ENCODE measurements around the gene SLC35E1. TPM values are rescaled to one million over a fixed set of nuclear protein-coding genes. Genes with fewer than 3 reads are reported as not detected.
A peak's percentile ranks its signal among the peaks of the same experiment; 100 is the strongest.

SLC35E1 gene
- total and polyA plus RNA-seq, 2 donors from 2014 or later, result 19.8 to 47.1 TPM

GRCh38 chr19:16575861-16576689 is 3.9 kb upstream of the SLC35E1 start:
- DNase-seq (no peak), FAIRE-seq (no peak)
- H3K9ac ChIP-seq (ENCODE audit: low read length in 3 of 3), result no peak overlapping the region
- H3K9me3 ChIP-seq (ENCODE audit: control insufficient read depth in 2 of 3, insufficient read depth in 1 of 3, low read length in 3 of 3), result no peaks in the 10 kb centered on the region
- H3K4me1 ChIP-seq (ENCODE audit: control insufficient read depth in 2 of 3, insufficient read depth in 2 of 3, low read depth in 1 of 3, low read length in 3 of 3), result peaks cover 0 to 25% (median 4%) of the 10 kb centered on the region in 3 donors
- intact Hi-C loops (cut with DNase I), result no loop called here
- TF ChIP-seq, protein P1, sequence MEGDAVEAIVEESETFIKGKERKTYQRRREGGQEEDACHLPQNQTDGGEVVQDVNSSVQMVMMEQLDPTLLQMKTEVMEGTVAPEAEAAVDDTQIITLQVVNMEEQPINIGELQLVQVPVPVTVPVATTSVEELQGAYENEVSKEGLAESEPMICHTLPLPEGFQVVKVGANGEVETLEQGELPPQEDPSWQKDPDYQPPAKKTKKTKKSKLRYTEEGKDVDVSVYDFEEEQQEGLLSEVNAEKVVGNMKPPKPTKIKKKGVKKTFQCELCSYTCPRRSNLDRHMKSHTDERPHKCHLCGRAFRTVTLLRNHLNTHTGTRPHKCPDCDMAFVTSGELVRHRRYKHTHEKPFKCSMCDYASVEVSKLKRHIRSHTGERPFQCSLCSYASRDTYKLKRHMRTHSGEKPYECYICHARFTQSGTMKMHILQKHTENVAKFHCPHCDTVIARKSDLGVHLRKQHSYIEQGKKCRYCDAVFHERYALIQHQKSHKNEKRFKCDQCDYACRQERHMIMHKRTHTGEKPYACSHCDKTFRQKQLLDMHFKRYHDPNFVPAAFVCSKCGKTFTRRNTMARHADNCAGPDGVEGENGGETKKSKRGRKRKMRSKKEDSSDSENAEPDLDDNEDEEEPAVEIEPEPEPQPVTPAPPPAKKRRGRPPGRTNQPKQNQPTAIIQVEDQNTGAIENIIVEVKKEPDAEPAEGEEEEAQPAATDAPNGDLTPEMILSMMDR (IDR thresholded peaks at IDR 0.05; ENCODE audit: borderline replicate concordance, extremely low read depth, insufficient read depth), result no peak
- no peak overlapping the region for H3K27ac ChIP-seq (ENCODE audit: low read depth in 2 of 2, low read length in 2 of 2)
- no peak overlapping the region for H3K4me3 ChIP-seq (ENCODE audit: low read length in 3 of 3)
- H3K36me3 ChIP-seq (ENCODE audit: control insufficient read depth in 2 of 3, insufficient read depth in 3 of 3, low read length in 3 of 3), result peaks cover 0 to 24% (median 7%) of the 10 kb centered on the region in 3 donors
- H3K27me3 ChIP-seq (ENCODE audit: control insufficient read depth, insufficient read depth, low read length), result no peaks in the 10 kb centered on the region

- Histone ChIP-seq H3K9me3 (ENCODE audit: control insufficient read depth in 2 of 3, insufficient read depth in 1 of 3, low read length in 3 of 3) (no peaks in the 10 kb centered on the region), H3K4me3 (ENCODE audit: low read length in 3 of 3) (no peak overlapping the region), H3K4me1 (ENCODE audit: control insufficient read depth in 2 of 3, insufficient read depth in 2 of 3, low read depth in 1 of 3, low read length in 3 of 3) (peaks cover 0 to 26% (median 6%) of the 10 kb centered on the region in 3 donors), H3K27ac (ENCODE audit: low read depth in 2 of 2, low read length in 2 of 2) (no peak overlapping the region), H3K36me3 (ENCODE audit: control insufficient read depth in 2 of 3, insufficient read depth in 3 of 3, low read length in 3 of 3) (peaks cover 0 to 21% (median 7%) of the 10 kb centered on the region in 3 donors), H3K27me3 (ENCODE audit: control insufficient read depth, insufficient read depth, low read length) (no peaks in the 10 kb centered on the region), H3K9ac (ENCODE audit: low read length in 3 of 3) (no peak overlapping the region)
- intact Hi-C loops (cut with DNase I), result no loop called here
- DNase-seq (no peak), FAIRE-seq (no peak)
- TF ChIP-seq, protein P1 (IDR thresholded peaks at IDR 0.05; ENCODE audit: borderline replicate concordance, extremely low read depth, insufficient read depth), result no peak
These were observed 3.1 kb upstream of the SLC35E1 start for GRCh38 chr19:16575282-16575681.

DNA sequence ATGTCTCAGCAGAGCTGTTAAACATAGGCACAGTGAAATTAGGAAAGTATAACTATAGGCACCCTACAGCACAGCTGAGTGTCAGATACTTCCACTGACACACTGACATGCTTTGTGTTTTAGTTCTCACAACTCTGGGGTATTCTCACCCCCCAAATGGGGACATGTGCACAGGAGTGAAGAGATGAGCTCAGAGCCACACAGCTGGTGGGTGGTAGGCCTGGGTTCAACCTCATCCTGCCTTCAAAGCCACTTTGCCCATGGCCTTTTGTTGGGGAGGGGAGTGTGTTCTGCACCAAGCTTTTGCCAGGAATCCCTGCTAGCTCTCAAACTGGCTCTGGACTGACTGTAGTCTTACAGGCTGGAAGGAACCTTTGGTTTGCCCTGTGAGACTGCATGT is 1.7 kb upstream of the SLC35E1 start:
- FAIRE-seq (no peak), DNase-seq (no peak)
- Histone ChIP-seq H3K36me3 (ENCODE audit: control insufficient read depth in 2 of 3, insufficient read depth in 3 of 3, low read length in 3 of 3) (peaks cover 0 to 24% (median 7%) of the 10 kb centered on the region in 3 donors), H3K4me3 (ENCODE audit: low read length in 3 of 3) (peak overlapping the region in 2 of 3 donors; percentile 65 to 88), H3K9ac (ENCODE audit: low read length in 3 of 3) (no peak overlapping the region), H3K9me3 (ENCODE audit: control insufficient read depth in 2 of 3, insufficient read depth in 1 of 3, low read length in 3 of 3) (no peaks in the 10 kb centered on the region), H3K27me3 (ENCODE audit: control insufficient read depth, insufficient read depth, low read length) (no peaks in the 10 kb centered on the region), H3K27ac (ENCODE audit: low read depth in 2 of 2, low read length in 2 of 2) (no peak overlapping the region), H3K4me1 (ENCODE audit: control insufficient read depth in 2 of 3, insufficient read depth in 2 of 3, low read depth in 1 of 3, low read length in 3 of 3) (peaks cover 0 to 26% (median 6%) of the 10 kb centered on the region in 3 donors)
- intact Hi-C loops (cut with DNase I), result no loop called here
- TF ChIP-seq, protein P1 (IDR thresholded peaks at IDR 0.05; ENCODE audit: borderline replicate concordance, extremely low read depth, insufficient read depth), result no peak

Measured in kidney (tissue), 14 donors.